ENCODE data around the gene RELT. TPM values are rescaled to one million over a fixed set of nuclear protein-coding genes. Genes with fewer than 3 reads are reported as not detected.

RELT gene
- total and polyA plus RNA-seq, 9 of the 15 experiments (the other 6 are each of a cell fraction or from before 2014, with no cell fraction given), result 1.1 to 20.2 (median 7.4) TPM

DNA sequence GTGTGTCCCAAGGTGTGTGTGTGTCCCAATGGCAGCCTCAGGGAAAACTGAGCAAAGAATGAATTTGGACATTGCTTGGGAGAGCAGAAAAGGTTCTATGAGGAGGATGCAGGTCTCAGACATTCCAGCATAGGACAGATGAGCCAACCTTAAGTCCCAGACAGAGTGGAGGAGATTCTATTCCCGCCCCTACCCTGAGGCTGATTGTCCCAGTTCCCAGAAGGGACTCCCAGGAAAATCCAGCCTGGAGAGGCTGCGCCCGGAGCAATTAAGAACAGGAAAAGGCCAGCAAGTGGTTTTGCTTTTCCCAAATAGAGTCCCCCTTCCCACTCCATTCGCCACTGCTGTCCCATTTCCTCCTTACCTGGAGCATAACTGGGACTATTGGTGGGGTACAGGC lies 54.1 kb downstream of the RELT start:
- Histone ChIP-seq H3K4me3 (no peak overlapping the region), H3K4me2 (ENCODE audit: insufficient read depth, low read length) (no peak overlapping the region), H2AFZ (ENCODE audit: low read depth, low read length) (no peak overlapping the region), H3K9ac (ENCODE audit: insufficient read depth in 1 of 2, low read depth in 2 of 2, low read length in 2 of 2) (no peak overlapping the region), H3K27me3 (ENCODE audit: control insufficient read depth in 2 of 2, insufficient read depth in 2 of 2, low read length in 2 of 2) (no peaks in the 10 kb centered on the region), H3K4me1 (replicated peaks in 1 of 2; ENCODE audit: control insufficient read depth in 2 of 2, insufficient read depth in 2 of 2, low read length in 2 of 2) (no peaks in the 10 kb centered on the region), H3K9me3 (replicated peaks; ENCODE audit: control insufficient read depth, insufficient read depth, low read depth, low read length) (no peaks in the 10 kb centered on the region), H3K36me3 (ENCODE audit: control insufficient read depth, insufficient read depth, low read length) (no peaks in the 10 kb centered on the region), H3K79me2 (ENCODE audit: control insufficient read depth, insufficient read depth, low read length) (no peaks in the 10 kb centered on the region), H3K27ac (ENCODE audit: extremely low read depth, low read depth, low read length) (no peak overlapping the region), H3K9me1 (ENCODE audit: control insufficient read depth, insufficient read depth, low read length) (no peaks in the 10 kb centered on the region), H4K20me1 (replicated peaks; ENCODE audit: control insufficient read depth, insufficient read depth, low read length) (peaks cover 3% of the 10 kb centered on the region; the same call in 1 of the 2 replicates)
- CTCF ChIA-PET (ENCODE audit: low intra/inter-chr PET ratio), result no interaction called here
- ATAC-seq (no peak), DNase-seq (ENCODE audit: extremely low read depth in 1 of 4, low spot score in 3 of 4) (no peak), FAIRE-seq (no peak)
- in situ Hi-C loops (cut with MboI) (no loop called here), intact Hi-C loops (cut with micrococcal nuclease) (no loop called here)
- WGBS (ENCODE audit: insufficient coverage, low coverage, missing lambda C conversion rate), result 58% methylated on average over 4 of the region's 4 CpGs
- BruUV-seq (replicated peaks), result no TSS peak
- POLR2A ChIA-PET, result interaction anchor here (1.2 kb wide), 1 partner anchor 13 kb away, joined by 3 read pairs; no protein-coding TSS in a partner anchor
- TF ChIP-seq JUNB (CRISPR knock-in tag; conservative IDR thresholded peaks at IDR 0.05) (no peak), RBFOX2 (IDR thresholded peaks at IDR 0.05; ENCODE audit: low read depth, low read length) (no peak), BCL6 (CRISPR knock-in tag; IDR thresholded peaks at IDR 0.05) (no peak), DDX20 (tag; IDR thresholded peaks at IDR 0.05; ENCODE audit: low read depth) (no peak), POU5F1 (IDR thresholded peaks at IDR 0.05; ENCODE audit: borderline replicate concordance, low read depth, low read length, partially characterized antibody) (no peak), BHLHE40 (IDR thresholded peaks at IDR 0.05; ENCODE audit: low read length) (no peak), ZNF668 (CRISPR knock-in tag; IDR thresholded peaks at IDR 0.05) (no peak), BCOR (IDR thresholded peaks at IDR 0.05) (no peak), ADNP (tag; IDR thresholded peaks at IDR 0.05) (no peak), CEBPG (CRISPR knock-in tag; IDR thresholded peaks at IDR 0.05) (no peak), CEBPG (tag; conservative IDR thresholded peaks at IDR 0.05 in 1 of 2, IDR thresholded peaks at IDR 0.05 in 1 of 2) (no peak), ZNF263 (CRISPR knock-in tag; IDR thresholded peaks at IDR 0.05; ENCODE audit: borderline replicate concordance) (no peak), ZNF780A (CRISPR knock-in tag; IDR thresholded peaks at IDR 0.05) (no peak), CBFA2T2 (conservative IDR thresholded peaks at IDR 0.05) (no peak)
- TF ChIP-seq, protein P1, sequence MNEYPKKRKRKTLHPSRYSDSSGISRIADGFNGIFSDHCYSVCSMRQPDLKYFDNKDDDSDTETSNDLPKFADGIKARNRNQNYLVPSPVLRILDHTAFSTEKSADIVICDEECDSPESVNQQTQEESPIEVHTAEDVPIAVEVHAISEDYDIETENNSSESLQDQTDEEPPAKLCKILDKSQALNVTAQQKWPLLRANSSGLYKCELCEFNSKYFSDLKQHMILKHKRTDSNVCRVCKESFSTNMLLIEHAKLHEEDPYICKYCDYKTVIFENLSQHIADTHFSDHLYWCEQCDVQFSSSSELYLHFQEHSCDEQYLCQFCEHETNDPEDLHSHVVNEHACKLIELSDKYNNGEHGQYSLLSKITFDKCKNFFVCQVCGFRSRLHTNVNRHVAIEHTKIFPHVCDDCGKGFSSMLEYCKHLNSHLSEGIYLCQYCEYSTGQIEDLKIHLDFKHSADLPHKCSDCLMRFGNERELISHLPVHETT (CRISPR knock-in tag; conservative IDR thresholded peaks at IDR 0.05 in 1 of 2, IDR thresholded peaks at IDR 0.05 in 1 of 2), result no peak
- TF ChIP-seq, protein P2, sequence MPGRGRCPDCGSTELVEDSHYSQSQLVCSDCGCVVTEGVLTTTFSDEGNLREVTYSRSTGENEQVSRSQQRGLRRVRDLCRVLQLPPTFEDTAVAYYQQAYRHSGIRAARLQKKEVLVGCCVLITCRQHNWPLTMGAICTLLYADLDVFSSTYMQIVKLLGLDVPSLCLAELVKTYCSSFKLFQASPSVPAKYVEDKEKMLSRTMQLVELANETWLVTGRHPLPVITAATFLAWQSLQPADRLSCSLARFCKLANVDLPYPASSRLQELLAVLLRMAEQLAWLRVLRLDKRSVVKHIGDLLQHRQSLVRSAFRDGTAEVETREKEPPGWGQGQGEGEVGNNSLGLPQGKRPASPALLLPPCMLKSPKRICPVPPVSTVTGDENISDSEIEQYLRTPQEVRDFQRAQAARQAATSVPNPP (IDR thresholded peaks at IDR 0.05; ENCODE audit: borderline replicate concordance, insufficient read depth, insufficient read length), result no peak
- TF ChIP-seq, protein P3, sequence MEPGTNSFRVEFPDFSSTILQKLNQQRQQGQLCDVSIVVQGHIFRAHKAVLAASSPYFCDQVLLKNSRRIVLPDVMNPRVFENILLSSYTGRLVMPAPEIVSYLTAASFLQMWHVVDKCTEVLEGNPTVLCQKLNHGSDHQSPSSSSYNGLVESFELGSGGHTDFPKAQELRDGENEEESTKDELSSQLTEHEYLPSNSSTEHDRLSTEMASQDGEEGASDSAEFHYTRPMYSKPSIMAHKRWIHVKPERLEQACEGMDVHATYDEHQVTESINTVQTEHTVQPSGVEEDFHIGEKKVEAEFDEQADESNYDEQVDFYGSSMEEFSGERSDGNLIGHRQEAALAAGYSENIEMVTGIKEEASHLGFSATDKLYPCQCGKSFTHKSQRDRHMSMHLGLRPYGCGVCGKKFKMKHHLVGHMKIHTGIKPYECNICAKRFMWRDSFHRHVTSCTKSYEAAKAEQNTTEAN (CRISPR knock-in tag; IDR thresholded peaks at IDR 0.05), result no peak

All from K562 (cell line).